ENCODE results near the gene GPR183. TPM values are rescaled to one million over a fixed set of nuclear protein-coding genes. Genes with fewer than 3 reads are reported as not detected.
"Not testable (repeated sequence)": the region's sequence is repeated elsewhere in the genome, so short reads cannot be mapped to it uniquely, and the experiment has no call there.

GPR183 gene
- total RNA-seq, 4 donors from 2014 or later, result 11.9 to 32.1 (median 22.3) TPM

- 85% methylated on average over 5 of the region's 5 CpGs for WGBS
- intact Hi-C loops (cut with DNase I), result no loop called here
These were observed 56.0 kb downstream of the GPR183 start for GRCh38 chr13:99250982-99251825.

GRCh38 chr13:99249606-99250005 is 57.6 kb downstream of the GPR183 start:
- H3K4me3 ChIP-seq; DNase-seq (ENCODE audit: extremely low spot score); H3K27me3 ChIP-seq; intact Hi-C loops (cut with DNase I); H3K4me1 ChIP-seq; H3K27ac ChIP-seq (replicated peaks in 1 of 4); H3K9me3 ChIP-seq: not testable (repeated sequence)
- H3K36me3 ChIP-seq, result peaks cover 0 to 39% (median 11%) of the 10 kb centered on the region in 4 donors
- WGBS, result 95% methylated on average over 2 of the region's 2 CpGs

More at GRCh38 chr13:99250982-99251825, 56.0 kb downstream of the GPR183 start:
- Histone ChIP-seq H3K27me3 (no peaks in the 10 kb centered on the region), H3K9me3 (no peaks in the 10 kb centered on the region), H3K36me3 (peaks cover 0 to 28% (median 7%) of the 10 kb centered on the region in 4 donors), H3K27ac (replicated peaks in 1 of 4) (no peak overlapping the region), H3K4me3 (no peak overlapping the region), H3K4me1 (peaks cover 0 to 9% (median 4%) of the 10 kb centered on the region in 4 donors)
- no peak for DNase-seq (ENCODE audit: extremely low spot score)
- TF ChIP-seq POLR2A (IDR thresholded peaks at IDR 0.05; ENCODE audit: low read depth), result no peak
- no peak for TF ChIP-seq POLR2AphosphoS5 (IDR thresholded peaks at IDR 0.05)
- no peak for TF ChIP-seq CTCF (IDR thresholded peaks at IDR 0.05)
- no peak for TF ChIP-seq EP300 (IDR thresholded peaks at IDR 0.05)

GRCh38 chr13:99249178-99249577 is 58.0 kb downstream of the GPR183 start:
- intact Hi-C loops (cut with DNase I); H3K9me3 ChIP-seq; H3K27ac ChIP-seq (replicated peaks in 1 of 4); H3K27me3 ChIP-seq; H3K4me3 ChIP-seq; DNase-seq (ENCODE audit: extremely low spot score); H3K4me1 ChIP-seq: not testable (repeated sequence)
- H3K36me3 ChIP-seq, result peaks cover 0 to 43% (median 11%) of the 10 kb centered on the region in 4 donors
- 96% methylated on average over 3 of the region's 3 CpGs for WGBS

GRCh38 chr13:99246100-99246499 is 61.1 kb downstream of the GPR183 start:
- no peaks in the 10 kb centered on the region for H3K9me3 ChIP-seq
- no peak for DNase-seq (ENCODE audit: extremely low spot score)
- H3K4me3 ChIP-seq, result no peak overlapping the region
- peaks cover 0 to 57% (median 13%) of the 10 kb centered on the region in 4 donors for H3K36me3 ChIP-seq
- 94% methylated on average over 1 of the region's 1 CpG for WGBS
- intact Hi-C loops (cut with DNase I), result no loop called here
- no peaks in the 10 kb centered on the region for H3K4me1 ChIP-seq
- TF ChIP-seq POLR2A (IDR thresholded peaks at IDR 0.05; ENCODE audit: low read depth) (no peak), CTCF (IDR thresholded peaks at IDR 0.05) (no peak), POLR2AphosphoS5 (IDR thresholded peaks at IDR 0.05) (no peak), EP300 (IDR thresholded peaks at IDR 0.05) (no peak)
- H3K27ac ChIP-seq (replicated peaks in 1 of 4), result no peak overlapping the region
- no peaks in the 10 kb centered on the region for H3K27me3 ChIP-seq

Small RNA genes lying within 50 kb of the gene (small RNA-seq; reads per million reads assigned to genes)
- 0 reads per million in 3 donors for gene MIR623

Other genes with a start within 250 kb of the GPR183 start
- gene UBAC2, start 106.5 kb downstream of the GPR183 start, total RNA-seq, result 10 to 100 TPM; 42.6 to 62.1 (median 50.9) TPM
- gene GPR18, start 49.0 kb downstream of the GPR183 start, total RNA-seq, result not detected
- gene TM9SF2, start 194.1 kb upstream of the GPR183 start, total RNA-seq, result 10 to 100 TPM; 65.6 to 86.9 (median 71.8) TPM